Dermis microvascular lymphatic vessel endothelial cell (primary cell): ENCODE data around the gene DDTL. TPM values are rescaled to one million over a fixed set of nuclear protein-coding genes. Genes with fewer than 3 reads are reported as not detected.

ENCODE experiments used
- DNase-seq, 2 donors: peaks; one replicate each; pipeline versions ENCODE4 v3.0.0 to v3.0.0-alpha.2; 2010; ENCODE audit warnings: low read depth in 2 of 2
- total RNA-seq: library from RNA; depleted of rRNA; stranded (reverse); fragments of >200 nt; gene quantifications from 2 replicates; pipeline ENCODE4 v1.2.1, GENCODE V29; 2014

DDTL gene
- total RNA-seq, 1 donor from 2014 or later: 6.2 TPM

GRCh38 chr22:24006207-24006913, 39.7 kb downstream of the DDTL start:
- no peak for DNase-seq

GRCh38 chr22:24006914-24007214, 40.2 kb downstream of the DDTL start:
- no peak for DNase-seq

- DNase-seq: no peak
Measured at GRCh38 chr22:24007253-24008021, 40.7 kb downstream of the DDTL start.

- DNase-seq: no peak
Measured at GRCh38 chr22:24008022-24008283, 41.3 kb downstream of the DDTL start.

GRCh38 chr22:24008381-24009226, 41.9 kb downstream of the DDTL start:
- no peak for DNase-seq

- DNase-seq: no peak
Measured at GRCh38 chr22:24009227-24010017, 42.7 kb downstream of the DDTL start.

- no peak for DNase-seq
Measured at GRCh38 chr22:24010018-24010391, 43.3 kb downstream of the DDTL start.

- no peak for DNase-seq
Measured at GRCh38 chr22:24011735-24012068, 45.0 kb downstream of the DDTL start.

- DNase-seq: no peak
Measured at GRCh38 chr22:24016156-24016555, 49.5 kb downstream of the DDTL start.

GRCh38 chr22:24021304-24021703, 54.6 kb downstream of the DDTL start:
- DNase-seq: no peak

Other genes starting within 250 kb of the DDTL start
- gene ZNF70, start 215.8 kb upstream of the DDTL start, total RNA-seq: 1.4 and 1.9 TPM in 2 replicates
- 0.13 TPM in 1 of 2 replicates, not detected in the other for gene VPREB3, start 212.5 kb upstream of the DDTL start, total RNA-seq
- gene C22orf15, start 203.9 kb upstream of the DDTL start, total RNA-seq: 0.38 and 0.64 TPM in 2 replicates
- 7.4 and 15.2 TPM in 2 replicates for gene CHCHD10, start 198.9 kb upstream of the DDTL start, total RNA-seq
- gene MMP11, start 194.0 kb upstream of the DDTL start, total RNA-seq: 5.3 and 6.8 TPM in 2 replicates
- 19.1 and 24.4 TPM in 2 replicates for gene SMARCB1, start 179.9 kb upstream of the DDTL start, total RNA-seq
- gene DERL3, start 127.9 kb upstream of the DDTL start, total RNA-seq: 0.76 and 1.2 TPM in 2 replicates
- gene SLC2A11, start 109.0 kb upstream of the DDTL start, total RNA-seq: 4.6 and 5.3 TPM in 2 replicates
- 256 and 348 TPM in 2 replicates for gene MIF, start 72.5 kb upstream of the DDTL start, total RNA-seq
- 5.4 and 7.0 TPM in 2 replicates for gene GSTT2B, start 5.7 kb upstream of the DDTL start, total RNA-seq
- gene DDT, start 7.6 kb downstream of the DDTL start, total RNA-seq: 108 and 138 TPM in 2 replicates
- gene GSTT2, start 13.2 kb downstream of the DDTL start, total RNA-seq: 0.13 and 1.1 TPM in 2 replicates
- gene GSTT4, start 38.6 kb downstream of the DDTL start, total RNA-seq: not detected in 2 replicates
- 18.4 and 23.9 TPM in 2 replicates for gene CABIN1, start 44.4 kb downstream of the DDTL start, total RNA-seq
- 0.26 and 0.63 TPM in 2 replicates for gene SUSD2, start 214.6 kb downstream of the DDTL start, total RNA-seq